Right lobe of liver (tissue), 4 donors: ENCODE data around the gene ACIN1.

Experiments used
- POLR2A ChIP-seq: fragments of 450-650 bp; IDR thresholded peaks from one replicate; pipeline ENCODE4 v1.6.1; 2017; ENCODE audit warnings: antibody characterized with exemption, mild to moderate bottlenecking
- TF ChIP-seq, protein P1 (sequence below), 4 donors: fragments of 200-600 bp in 3 of 4; fragments of 450-650 bp in 1 of 4; IDR thresholded peaks; one replicate each; pipeline versions ENCODE4 v1.5.1 to v1.8.0; 2016 to 2022; ENCODE audit warnings: antibody characterized with exemption in 4 of 4, mild to moderate bottlenecking in 2 of 4
- donor health status: DM: no; HTN: no; CAD: no.
- donor health status: DM: no; HTN: no; CAD: no.
- donor health status: DM: no; HTN: yes; CAD: no.

DNA sequence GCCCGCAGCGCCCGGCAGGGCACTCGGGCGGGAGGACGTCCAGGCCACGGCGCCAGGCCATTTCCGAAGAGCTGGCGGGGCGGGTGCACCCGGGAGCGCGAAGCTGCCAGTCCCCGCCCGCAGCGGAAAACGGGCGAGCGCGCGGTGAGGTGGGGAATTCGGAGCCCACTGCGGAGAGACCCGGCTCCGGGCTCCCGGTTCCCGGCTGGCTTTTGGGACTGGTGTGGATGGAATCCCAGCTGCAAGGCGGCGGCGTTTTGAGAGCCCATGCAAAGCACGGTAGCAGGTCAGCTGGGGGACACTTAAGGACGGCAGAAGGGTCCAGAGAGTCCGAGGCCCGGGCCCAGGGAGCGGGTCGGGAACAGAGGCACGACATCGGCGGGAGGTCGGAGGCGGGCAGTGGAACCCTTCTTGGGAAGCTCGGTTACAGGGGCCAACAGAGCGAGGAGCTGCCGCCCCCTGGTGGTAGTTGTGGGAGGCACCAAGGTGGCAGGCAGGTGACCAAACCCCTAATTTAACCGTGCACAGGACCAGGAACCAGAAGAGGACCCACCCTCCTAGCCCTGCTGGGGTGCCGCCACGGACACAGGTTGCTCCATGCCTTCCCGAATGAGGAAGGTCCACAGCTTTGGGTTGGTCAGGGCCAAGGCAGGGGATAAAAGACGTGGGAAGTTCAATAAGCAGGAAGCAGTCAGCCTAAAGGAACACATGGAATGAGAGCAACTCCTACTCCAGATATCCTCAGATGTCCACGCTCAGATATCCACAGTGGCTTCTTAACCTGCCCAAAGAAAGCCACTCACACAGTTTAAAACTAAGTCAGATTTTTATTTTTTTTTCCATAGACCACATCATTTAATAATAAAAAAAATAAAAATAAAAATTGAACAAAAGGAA lies 36.9 kb downstream of the ACIN1 start:
- TF ChIP-seq, protein P1, sequence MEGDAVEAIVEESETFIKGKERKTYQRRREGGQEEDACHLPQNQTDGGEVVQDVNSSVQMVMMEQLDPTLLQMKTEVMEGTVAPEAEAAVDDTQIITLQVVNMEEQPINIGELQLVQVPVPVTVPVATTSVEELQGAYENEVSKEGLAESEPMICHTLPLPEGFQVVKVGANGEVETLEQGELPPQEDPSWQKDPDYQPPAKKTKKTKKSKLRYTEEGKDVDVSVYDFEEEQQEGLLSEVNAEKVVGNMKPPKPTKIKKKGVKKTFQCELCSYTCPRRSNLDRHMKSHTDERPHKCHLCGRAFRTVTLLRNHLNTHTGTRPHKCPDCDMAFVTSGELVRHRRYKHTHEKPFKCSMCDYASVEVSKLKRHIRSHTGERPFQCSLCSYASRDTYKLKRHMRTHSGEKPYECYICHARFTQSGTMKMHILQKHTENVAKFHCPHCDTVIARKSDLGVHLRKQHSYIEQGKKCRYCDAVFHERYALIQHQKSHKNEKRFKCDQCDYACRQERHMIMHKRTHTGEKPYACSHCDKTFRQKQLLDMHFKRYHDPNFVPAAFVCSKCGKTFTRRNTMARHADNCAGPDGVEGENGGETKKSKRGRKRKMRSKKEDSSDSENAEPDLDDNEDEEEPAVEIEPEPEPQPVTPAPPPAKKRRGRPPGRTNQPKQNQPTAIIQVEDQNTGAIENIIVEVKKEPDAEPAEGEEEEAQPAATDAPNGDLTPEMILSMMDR (IDR thresholded peaks at IDR 0.05) = peak; percentile 90 to 96 (median 95)
- no peak for TF ChIP-seq POLR2A
